Omental fat pad (tissue), 4 donors: ENCODE measurements around the gene PAQR7. TPM values are rescaled to one million over a fixed set of nuclear protein-coding genes. Genes with fewer than 3 reads are reported as not detected.

Experiments used
- ATAC-seq: fragments of 150-250 bp; one replicate; pipeline ENCODE4 v1.9.1; 2016; ENCODE audit warnings: mild to moderate bottlenecking, moderate library complexity; ENCODE audit not compliant: low FRiP score
- DNase-seq: peaks from one replicate; pipeline ENCODE4 v3.0.0-alpha.2; 2019; ENCODE audit warnings: low spot score
- CTCF ChIP-seq, 3 donors: fragments of 450-650 bp; IDR thresholded peaks; one replicate each; pipeline ENCODE4 v1.5.1; 2016 to 2017; ENCODE audit warnings: antibody characterized with exemption in 3 of 3, mild to moderate bottlenecking in 3 of 3, moderate library complexity in 2 of 3
- total RNA-seq, 4 donors: library from RNA; depleted of rRNA; stranded (reverse); fragments of >200 nt; gene quantifications; one replicate each; pipeline ENCODE4 v1.1.0, GENCODE V29; 2016

The PAQR7 gene
- total RNA-seq, 4 donors from 2014 or later = 4.3 to 7.2 (median 6.5) TPM

DNA sequence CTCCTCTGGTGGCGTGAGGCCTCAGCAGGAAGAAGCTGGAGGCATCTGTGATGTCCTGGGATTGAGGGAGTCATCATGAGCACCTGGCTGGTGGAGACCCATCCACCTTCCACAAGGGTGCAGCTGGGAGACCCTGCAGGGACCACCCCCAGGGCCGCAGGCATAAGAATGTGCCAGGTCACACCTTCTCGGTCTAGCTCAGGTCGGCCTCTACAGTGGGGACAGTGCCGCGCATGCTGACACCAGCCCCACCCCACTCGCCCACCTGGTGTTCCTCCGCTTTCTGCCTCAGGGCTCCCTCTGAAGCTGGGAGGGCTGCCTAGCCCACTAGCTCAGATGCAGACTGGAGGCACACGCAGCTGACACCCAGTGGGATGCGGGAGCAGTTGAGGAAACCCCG, 5.8 kb upstream of the PAQR7 start:
- ATAC-seq (no peak), DNase-seq (no peak)
- no peak for TF ChIP-seq CTCF (IDR thresholded peaks at IDR 0.05)

DNA sequence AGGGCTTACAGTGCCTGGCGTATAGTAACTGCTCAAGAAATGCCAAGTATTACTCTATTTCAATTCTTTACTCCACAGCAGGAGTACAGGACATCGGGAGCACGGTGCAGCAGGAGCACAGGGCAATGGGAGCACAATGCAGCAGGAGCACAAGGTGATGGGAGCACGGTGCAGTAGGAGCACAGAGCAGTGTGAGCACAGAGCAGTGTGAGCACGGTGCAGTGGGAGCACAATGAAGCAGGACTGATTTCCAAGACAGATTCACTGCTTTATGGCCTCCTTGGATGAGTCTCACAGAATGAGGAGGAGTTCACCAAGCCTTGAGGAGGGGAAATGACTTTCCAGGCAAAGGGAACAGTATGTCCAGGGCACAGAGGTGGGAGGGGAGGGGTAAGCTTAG, 5.0 kb upstream of the PAQR7 start:
- ATAC-seq (no peak), DNase-seq (no peak)
- TF ChIP-seq CTCF (IDR thresholded peaks at IDR 0.05) = no peak

GRCh38 chr1:25879675-25880074, 4.2 kb upstream of the PAQR7 start:
- ATAC-seq (no peak), DNase-seq (no peak)
- no peak for TF ChIP-seq CTCF (IDR thresholded peaks at IDR 0.05)

DNA sequence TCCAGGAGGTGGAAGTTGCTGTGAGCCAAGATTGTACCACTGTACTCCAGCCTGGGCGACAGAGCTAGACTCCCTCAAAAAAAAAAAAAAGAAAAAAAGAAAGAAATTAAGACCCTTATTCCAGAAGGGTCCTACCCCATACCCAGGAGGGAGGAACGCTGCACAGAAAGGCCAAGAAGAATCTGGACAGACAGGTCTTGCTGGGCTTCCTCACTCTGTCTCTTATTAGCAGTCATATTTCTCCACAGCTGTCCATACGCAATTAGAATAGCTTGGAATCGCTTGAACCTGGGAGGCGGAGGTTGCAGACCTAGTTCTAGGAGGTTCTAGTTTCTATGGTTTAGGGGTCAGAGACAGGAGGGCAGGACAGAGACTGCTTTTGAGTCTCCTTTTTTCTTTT, 3.2 kb upstream of the PAQR7 start:
- no peak for ATAC-seq
- no peak for DNase-seq
- TF ChIP-seq CTCF (IDR thresholded peaks at IDR 0.05) = no peak

GRCh38 chr1:25877155-25877554, 1.6 kb upstream of the PAQR7 start:
- DNase-seq = no peak
- no peak for ATAC-seq
- no peak for TF ChIP-seq CTCF (IDR thresholded peaks at IDR 0.05)

GRCh38 chr1:25876693-25877077, 1.2 kb upstream of the PAQR7 start:
- no peak for DNase-seq
- TF ChIP-seq CTCF (IDR thresholded peaks at IDR 0.05) = no peak
- no peak for ATAC-seq

- TF ChIP-seq CTCF (IDR thresholded peaks at IDR 0.05) = no peak
- ATAC-seq (peak; percentile 84), DNase-seq (no peak)
These were observed 566 bp upstream of the PAQR7 start for GRCh38 chr1:25875856-25876692.
